Measurements from ENCODE around the gene TFE3. TPM values are rescaled to one million over a fixed set of nuclear protein-coding genes. Genes with fewer than 3 reads are reported as not detected.

TFE3 gene
- total and polyA plus RNA-seq, 2 donors (not counting 3 experiments of a cell fraction or from before 2014, with no cell fraction given) = 22.3 to 37.1 TPM

DNA sequence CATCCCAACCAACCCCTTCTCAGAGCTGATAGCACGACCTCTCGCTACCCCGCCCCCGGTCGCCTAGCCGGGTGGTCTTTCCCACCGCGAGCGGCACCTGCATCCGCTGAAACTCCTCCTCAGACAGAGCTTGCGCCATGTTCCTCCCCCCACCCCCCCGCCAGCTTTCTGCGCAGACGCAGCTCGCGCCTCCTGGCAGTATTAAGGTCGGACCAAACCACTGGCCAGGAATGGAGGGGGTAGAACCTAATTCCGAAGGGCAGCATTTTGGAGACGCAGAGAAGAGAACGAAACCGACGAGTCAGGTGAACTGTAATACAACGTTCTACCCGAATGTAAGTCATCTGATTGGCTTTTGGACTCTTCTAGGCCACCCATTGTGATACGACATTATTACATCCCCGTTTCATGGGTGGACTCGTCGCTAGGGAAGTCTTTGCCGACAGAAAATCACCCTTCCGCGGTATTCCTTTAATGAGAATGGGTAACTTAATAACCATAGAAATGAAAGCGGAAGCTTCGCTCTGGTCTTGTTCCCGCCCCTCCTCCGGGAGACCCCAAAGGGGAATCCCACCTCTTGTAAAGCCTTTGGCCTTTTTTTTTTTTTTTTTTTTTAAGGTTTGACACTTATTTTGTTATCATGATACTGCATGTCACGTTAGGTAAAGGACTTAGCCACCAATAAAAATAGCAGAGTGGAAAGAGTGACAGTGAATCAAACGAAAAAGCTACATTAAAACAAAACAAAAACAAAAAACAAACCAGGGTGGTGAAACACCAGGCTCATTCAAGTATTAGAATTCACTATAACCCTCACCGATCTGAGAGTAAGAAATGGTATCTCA, 40.8 kb downstream of the TFE3 start, which contains the start of gene GRIPAP1:
Gene GRIPAP1 (minus strand): TSS at position 174 of the 845 bp plus-strand sequence. CDS start 35 bp downstream, at position 139.
- no peaks in the 10 kb centered on the region for H3K9me3 ChIP-seq (replicated peaks; ENCODE audit: control insufficient read depth, insufficient read depth, low read length)
- H3K4me2 ChIP-seq (ENCODE audit: insufficient read depth, low read length) = peak within 1 kb of the TSS; percentile 91
- peaks cover 3% of the 10 kb centered on the region for H3K4me1 ChIP-seq (ENCODE audit: control insufficient read depth, extremely low read depth, insufficient read depth, low read length)
- peak within 1 kb of the TSS; percentile 99 for H3K27ac ChIP-seq (ENCODE audit: insufficient read depth, low read depth, low read length)
- peak within 1 kb of the TSS; percentile 99 for H2AFZ ChIP-seq (ENCODE audit: low read depth, low read length)
- no peak for TF ChIP-seq FOS (IDR thresholded peaks at IDR 0.05; ENCODE audit: borderline replicate concordance, insufficient read depth, low read length)
- peaks cover 8% of the 10 kb centered on the region for H3K79me2 ChIP-seq (ENCODE audit: control insufficient read depth, insufficient read depth, low read length)
- FAIRE-seq (peak; percentile 94), DNase-seq (ENCODE audit: low read depth, low spot score) (peak; percentile 78)
- peak within 1 kb of the TSS; percentile 67 to 92 (median 83) for H3K4me3 ChIP-seq (replicated peaks in 1 of 3; ENCODE audit: insufficient read depth in 1 of 3, low read depth in 1 of 3, low read length in 3 of 3)
- POLR2A ChIA-PET = interaction anchor here (0.6 to 1.1 kb wide), 5 partner anchors 10 to 436 kb away, joined by 4 to 7 read pairs (median 5); no protein-coding TSS in a partner anchor
- BruUV-seq (replicated peaks) = no TSS peak
- peak within 1 kb of the TSS; percentile 97 for H3K9ac ChIP-seq (replicated peaks; ENCODE audit: extremely low read depth, insufficient read depth, low read length)
- CTCF ChIA-PET = interaction anchor here (0.7 to 0.9 kb wide), 4 partner anchors 15 to 56 kb away, joined by 3 read pairs; partner anchors contain the start of gene KCND1
- H3K27me3 ChIP-seq (ENCODE audit: control insufficient read depth in 2 of 2, insufficient read depth in 2 of 2, low read length in 2 of 2) = no peaks in the 10 kb centered on the region
- dilution Hi-C loops (cut with MboI; ENCODE audit: extremely low pct_ligation_motif_present, low sequenced_read_pairs) = no loop called here
- intact Hi-C loops (cut with micrococcal nuclease) = no loop called here
- H3K9me1 ChIP-seq (replicated peaks; ENCODE audit: control insufficient read depth, extremely low read depth, insufficient read depth, low read length) = no peaks in the 10 kb centered on the region
- peaks cover 0 to 11% of the 10 kb centered on the region in 2 experiments for H3K36me3 ChIP-seq (ENCODE audit: control insufficient read depth in 2 of 2, extremely low read depth in 1 of 2, insufficient read depth in 2 of 2, low read length in 2 of 2)
- no peaks in the 10 kb centered on the region for H4K20me1 ChIP-seq (replicated peaks; ENCODE audit: control insufficient read depth, extremely low read depth, insufficient read depth, low read length)

GRCh38 chrX:49001521-49002090, 41.6 kb downstream of the TFE3 start:
- no peaks in the 10 kb centered on the region for H3K9me3 ChIP-seq (replicated peaks; ENCODE audit: control insufficient read depth, insufficient read depth, low read length)
- intact Hi-C loops (cut with micrococcal nuclease) (loop anchor here (1.0 kb wide), 1 partner anchor 42 kb away; the partner anchor contains the start of gene TFE3), dilution Hi-C loops (cut with MboI; ENCODE audit: extremely low pct_ligation_motif_present, low sequenced_read_pairs) (no loop called here)
- H3K9me1 ChIP-seq (replicated peaks; ENCODE audit: control insufficient read depth, extremely low read depth, insufficient read depth, low read length) = no peaks in the 10 kb centered on the region
- H3K4me1 ChIP-seq (ENCODE audit: control insufficient read depth, extremely low read depth, insufficient read depth, low read length) = peaks cover 3% of the 10 kb centered on the region
- peak overlapping the region; percentile 69 for H3K4me2 ChIP-seq (ENCODE audit: insufficient read depth, low read length)
- H3K27me3 ChIP-seq (ENCODE audit: control insufficient read depth in 2 of 2, insufficient read depth in 2 of 2, low read length in 2 of 2) = no peaks in the 10 kb centered on the region
- POLR2A ChIA-PET = interaction anchor here (1.0 to 1.1 kb wide), 2 partner anchors 10 to 42 kb away, joined by 4 to 5 read pairs; no protein-coding TSS in a partner anchor
- DNase-seq (ENCODE audit: low read depth, low spot score) = peak; percentile 50
- H3K79me2 ChIP-seq (ENCODE audit: control insufficient read depth, insufficient read depth, low read length) = peaks cover 8% of the 10 kb centered on the region
- H3K27ac ChIP-seq (ENCODE audit: insufficient read depth, low read depth, low read length) = peak overlapping the region; percentile 99
- peak overlapping the region; percentile 84 for H2AFZ ChIP-seq (ENCODE audit: low read depth, low read length)
- peak overlapping the region; percentile 67 to 92 (median 83) for H3K4me3 ChIP-seq (replicated peaks in 1 of 3; ENCODE audit: insufficient read depth in 1 of 3, low read depth in 1 of 3, low read length in 3 of 3)
- H4K20me1 ChIP-seq (replicated peaks; ENCODE audit: control insufficient read depth, extremely low read depth, insufficient read depth, low read length) = no peaks in the 10 kb centered on the region
- H3K9ac ChIP-seq (replicated peaks; ENCODE audit: extremely low read depth, insufficient read depth, low read length) = peak overlapping the region; percentile 97
- peaks cover 0 to 15% of the 10 kb centered on the region in 2 experiments for H3K36me3 ChIP-seq (ENCODE audit: control insufficient read depth in 2 of 2, extremely low read depth in 1 of 2, insufficient read depth in 2 of 2, low read length in 2 of 2)
- TF ChIP-seq MYC (IDR thresholded peaks at IDR 0.05; ENCODE audit: low read depth, low read length) (no peak), EZH2 (IDR thresholded peaks at IDR 0.05; ENCODE audit: borderline replicate concordance, low read depth, low read length, severe bottlenecking) (no peak), JUN (IDR thresholded peaks at IDR 0.05; ENCODE audit: borderline replicate concordance, insufficient read depth, insufficient read length, low read depth) (no peak), POLR2AphosphoS5 (IDR thresholded peaks at IDR 0.05; ENCODE audit: insufficient read depth, low read depth, low read length) (no peak), FOS (IDR thresholded peaks at IDR 0.05; ENCODE audit: borderline replicate concordance, insufficient read depth, low read length) (no peak), GATA2 (IDR thresholded peaks at IDR 0.05; ENCODE audit: insufficient read depth, insufficient read length, low read depth, low read length) (no peak), CTCF (IDR thresholded peaks at IDR 0.05; ENCODE audit: extremely low read depth in 1 of 2, insufficient read depth in 1 of 2, low read depth in 1 of 2, low read length in 2 of 2) (no peak), POLR2A (IDR thresholded peaks at IDR 0.05; ENCODE audit: low read depth, low read length) (no peak)
- TF ChIP-seq, protein P1, sequence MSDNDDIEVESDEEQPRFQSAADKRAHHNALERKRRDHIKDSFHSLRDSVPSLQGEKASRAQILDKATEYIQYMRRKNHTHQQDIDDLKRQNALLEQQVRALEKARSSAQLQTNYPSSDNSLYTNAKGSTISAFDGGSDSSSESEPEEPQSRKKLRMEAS (IDR thresholded peaks at IDR 0.05; ENCODE audit: insufficient read depth, insufficient read length) = no peak
- no peak for FAIRE-seq
- CTCF ChIA-PET = interaction anchor here (0.9 kb wide), 2 partner anchors 16 to 38 kb away, joined by 3 read pairs; no protein-coding TSS in a partner anchor
- BruUV-seq (replicated peaks) = TSS peak; percentile 68
